ENCODE results near the gene CAMK1D. TPM values are rescaled to one million over a fixed set of nuclear protein-coding genes. Genes with fewer than 3 reads are reported as not detected.

Gene CAMK1D
- total RNA-seq, 1 donor from 2014 or later: 7.4 TPM

- no peak overlapping the region for H3K27ac Mint-ChIP-seq
- peaks cover 2% of the 10 kb centered on the region for H3K27me3 Mint-ChIP-seq (ENCODE audit: insufficient read depth)
- H3K4me3 Mint-ChIP-seq: no peak overlapping the region
- no peak for DNase-seq (ENCODE audit: low spot score)
- H3K36me3 Mint-ChIP-seq (ENCODE audit: low read depth): no peaks in the 10 kb centered on the region
- H3K4me1 Mint-ChIP-seq (ENCODE audit: low read depth): peaks cover 9% of the 10 kb centered on the region
- H3K9me3 Mint-ChIP-seq: no peaks in the 10 kb centered on the region
- intact Hi-C loops (cut with micrococcal nuclease): no loop called here
These were observed 265.0 kb downstream of the CAMK1D start for GRCh38 chr10:12614177-12614995.

DNA sequence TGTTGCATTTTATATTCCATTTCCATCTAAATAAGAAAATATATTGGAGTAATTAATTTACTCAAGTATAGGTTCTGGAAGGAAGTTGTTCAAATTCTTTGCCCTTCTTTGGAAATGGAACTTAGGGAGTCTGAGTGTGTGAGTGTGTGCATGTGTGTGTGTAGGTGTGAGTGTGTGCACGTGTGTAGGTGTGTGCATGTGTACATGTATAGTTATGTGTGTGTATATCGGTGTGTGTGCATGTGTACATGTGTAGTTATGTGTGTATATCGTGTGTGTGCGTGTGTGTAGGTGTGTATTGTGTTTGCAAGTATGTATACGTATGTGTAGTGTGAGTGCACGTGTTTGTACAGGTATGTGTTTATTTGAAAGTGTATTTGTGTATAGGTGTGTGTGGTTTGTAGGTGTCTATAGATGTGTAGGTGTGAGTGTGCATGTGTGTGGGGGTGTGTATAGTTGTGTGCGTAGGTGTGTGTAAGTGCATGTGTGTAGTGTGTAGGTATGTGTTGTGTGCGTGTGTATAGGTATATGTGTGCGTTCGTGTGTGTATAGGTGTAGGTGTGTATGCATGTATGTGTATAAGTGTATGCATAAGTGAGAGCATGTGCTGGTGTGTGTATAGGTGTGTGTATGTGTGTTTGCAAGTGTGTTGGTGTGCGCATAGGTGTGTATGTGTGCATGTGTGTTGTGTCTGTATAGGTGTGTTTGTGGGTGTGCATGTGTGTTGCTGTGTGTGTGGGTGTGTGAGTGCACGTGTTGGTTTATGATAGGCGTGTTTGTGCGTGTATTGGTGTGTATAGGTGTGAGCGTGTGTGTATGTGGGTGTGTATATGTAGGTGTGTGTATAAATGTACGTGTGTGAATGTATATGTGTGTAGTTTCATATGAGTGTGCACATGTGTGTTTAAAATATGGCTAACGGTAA lies 266.2 kb downstream of the CAMK1D start:
- H3K36me3 Mint-ChIP-seq (ENCODE audit: low read depth): no peaks in the 10 kb centered on the region
- no peaks in the 10 kb centered on the region for H3K9me3 Mint-ChIP-seq
- no peak overlapping the region for H3K27ac Mint-ChIP-seq
- peaks cover 2% of the 10 kb centered on the region for H3K27me3 Mint-ChIP-seq (ENCODE audit: insufficient read depth)
- no peak for DNase-seq (ENCODE audit: low spot score)
- H3K4me1 Mint-ChIP-seq (ENCODE audit: low read depth): no peaks in the 10 kb centered on the region
- intact Hi-C loops (cut with micrococcal nuclease): no loop called here
- no peak overlapping the region for H3K4me3 Mint-ChIP-seq

GRCh38 chr10:12617191-12618175 lies 268.1 kb downstream of the CAMK1D start:
- Mint-ChIP-seq H3K36me3 (ENCODE audit: low read depth) (peaks cover 2% of the 10 kb centered on the region), H3K4me1 (ENCODE audit: low read depth) (no peaks in the 10 kb centered on the region), H3K4me3 (no peak overlapping the region), H3K27me3 (ENCODE audit: insufficient read depth) (peaks cover 3% of the 10 kb centered on the region), H3K9me3 (no peaks in the 10 kb centered on the region), H3K27ac (no peak overlapping the region)
- intact Hi-C loops (cut with micrococcal nuclease): no loop called here
- no peak for DNase-seq (ENCODE audit: low spot score)

GRCh38 chr10:12622016-12622415 lies 272.7 kb downstream of the CAMK1D start:
- DNase-seq (ENCODE audit: low spot score): no peak
- Mint-ChIP-seq H3K36me3 (ENCODE audit: low read depth) (peaks cover 2% of the 10 kb centered on the region), H3K27me3 (ENCODE audit: insufficient read depth) (peaks cover 3% of the 10 kb centered on the region), H3K4me1 (ENCODE audit: low read depth) (no peaks in the 10 kb centered on the region), H3K9me3 (no peaks in the 10 kb centered on the region), H3K27ac (no peak overlapping the region), H3K4me3 (no peak overlapping the region)
- intact Hi-C loops (cut with micrococcal nuclease): no loop called here

DNA sequence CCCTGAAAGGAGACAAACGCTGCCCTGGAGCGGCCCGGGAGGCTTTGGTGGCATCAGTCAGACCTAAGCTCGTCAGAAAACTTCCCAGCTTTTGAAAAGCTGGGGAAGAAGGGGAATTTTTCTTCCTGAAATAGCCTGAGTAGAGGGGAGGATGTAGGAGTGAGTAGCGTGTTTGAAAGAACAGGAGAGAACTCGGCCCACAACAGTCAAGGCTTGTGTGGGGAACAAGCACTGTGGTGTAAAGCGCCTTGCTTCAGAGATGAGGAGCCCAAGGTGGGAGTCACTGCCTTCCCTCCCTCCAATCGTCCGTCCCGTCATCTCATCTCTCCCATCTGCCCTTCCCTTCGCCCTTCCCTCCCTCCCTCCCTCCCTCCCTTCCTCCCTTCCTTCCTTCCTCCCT lies 273.3 kb downstream of the CAMK1D start:
- DNase-seq (ENCODE audit: low spot score): no peak
- intact Hi-C loops (cut with micrococcal nuclease): no loop called here
- no peaks in the 10 kb centered on the region for H3K9me3 Mint-ChIP-seq

GRCh38 chr10:12625393-12626023 lies 276.2 kb downstream of the CAMK1D start:
- no peak overlapping the region for H3K4me3 Mint-ChIP-seq
- no peak for DNase-seq (ENCODE audit: low spot score)
- no peak overlapping the region for H3K27ac Mint-ChIP-seq
- peaks cover 19% of the 10 kb centered on the region for H3K4me1 Mint-ChIP-seq (ENCODE audit: low read depth)
- H3K27me3 Mint-ChIP-seq (ENCODE audit: insufficient read depth): peaks cover 2% of the 10 kb centered on the region
- intact Hi-C loops (cut with micrococcal nuclease): no loop called here
- no peaks in the 10 kb centered on the region for H3K9me3 Mint-ChIP-seq
- peaks cover 6% of the 10 kb centered on the region for H3K36me3 Mint-ChIP-seq (ENCODE audit: low read depth)

More for the DNA sequence above, 273.3 kb downstream of the CAMK1D start:
- Mint-ChIP-seq H3K4me1 (ENCODE audit: low read depth) (no peaks in the 10 kb centered on the region), H3K4me3 (no peak overlapping the region), H3K27me3 (ENCODE audit: insufficient read depth) (peaks cover 3% of the 10 kb centered on the region), H3K27ac (no peak overlapping the region), H3K36me3 (ENCODE audit: low read depth) (peaks cover 2% of the 10 kb centered on the region)

DNA sequence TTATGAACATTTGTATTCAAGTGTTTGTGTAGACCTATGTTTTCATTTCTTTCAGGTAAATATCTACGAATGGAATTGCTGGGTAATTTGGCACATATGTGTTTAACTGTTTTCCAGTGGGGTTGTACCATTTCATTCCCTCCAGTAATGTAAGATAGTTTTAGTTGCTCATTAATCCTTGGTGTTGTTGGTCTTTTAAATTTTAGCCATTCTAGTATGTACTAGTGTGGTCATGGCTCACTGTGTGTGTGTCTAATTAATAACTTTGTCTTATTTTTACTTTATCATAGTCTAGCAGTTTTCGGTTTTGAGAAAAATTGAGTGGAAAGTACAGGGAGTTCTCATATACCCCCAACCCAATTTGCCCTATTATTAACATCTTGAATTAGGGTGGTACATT lies 278.8 kb downstream of the CAMK1D start:
- no peaks in the 10 kb centered on the region for H3K27me3 Mint-ChIP-seq (ENCODE audit: insufficient read depth)
- H3K36me3 Mint-ChIP-seq (ENCODE audit: low read depth): peaks cover 7% of the 10 kb centered on the region
- H3K4me1 Mint-ChIP-seq (ENCODE audit: low read depth): peaks cover 32% of the 10 kb centered on the region
- no peak for DNase-seq (ENCODE audit: low spot score)
- no peak overlapping the region for H3K27ac Mint-ChIP-seq
- H3K9me3 Mint-ChIP-seq: no peaks in the 10 kb centered on the region
- intact Hi-C loops (cut with micrococcal nuclease): no loop called here
- H3K4me3 Mint-ChIP-seq: no peak overlapping the region

GRCh38 chr10:12628964-12629766 lies 279.8 kb downstream of the CAMK1D start:
- H3K4me1 Mint-ChIP-seq (ENCODE audit: low read depth): peaks cover 37% of the 10 kb centered on the region
- intact Hi-C loops (cut with micrococcal nuclease): loop anchor here (1.0 kb wide), 1 partner anchor 9 kb away; no protein-coding TSS in a partner anchor
- H3K9me3 Mint-ChIP-seq: no peaks in the 10 kb centered on the region
- DNase-seq (ENCODE audit: low spot score): no peak
- H3K4me3 Mint-ChIP-seq: no peak overlapping the region
- H3K27me3 Mint-ChIP-seq (ENCODE audit: insufficient read depth): no peaks in the 10 kb centered on the region
- H3K27ac Mint-ChIP-seq: peak overlapping the region; percentile 10
- peaks cover 8% of the 10 kb centered on the region for H3K36me3 Mint-ChIP-seq (ENCODE audit: low read depth)

DNA sequence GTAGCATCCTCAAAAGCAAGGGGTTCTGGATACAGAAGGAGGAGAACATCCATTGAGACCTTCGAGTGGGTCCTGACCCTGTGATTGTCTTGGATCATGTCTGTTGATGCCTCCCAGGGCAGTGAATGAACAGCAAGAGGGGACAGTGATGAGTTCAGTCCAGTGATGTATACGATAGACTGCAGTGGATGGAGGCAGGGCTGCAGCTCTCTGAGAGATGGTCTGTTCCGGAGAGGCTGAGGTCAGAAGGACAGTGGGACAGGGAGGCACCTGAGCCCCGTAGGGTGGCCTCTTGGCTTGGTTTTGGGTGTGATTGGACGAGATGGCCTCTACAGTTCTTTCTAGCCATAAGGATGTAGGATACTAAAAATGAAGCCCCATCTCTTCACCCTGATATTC lies 280.4 kb downstream of the CAMK1D start:
- DNase-seq (ENCODE audit: low spot score): no peak
- no peak overlapping the region for H3K4me3 Mint-ChIP-seq
- H3K4me1 Mint-ChIP-seq (ENCODE audit: low read depth): peaks cover 43% of the 10 kb centered on the region
- no peaks in the 10 kb centered on the region for H3K27me3 Mint-ChIP-seq (ENCODE audit: insufficient read depth)
- peaks cover 8% of the 10 kb centered on the region for H3K36me3 Mint-ChIP-seq (ENCODE audit: low read depth)
- H3K27ac Mint-ChIP-seq: no peak overlapping the region
- H3K9me3 Mint-ChIP-seq: no peaks in the 10 kb centered on the region
- intact Hi-C loops (cut with micrococcal nuclease): loop anchor here (1.0 kb wide), 1 partner anchor 9 kb away; no protein-coding TSS in a partner anchor

DNA sequence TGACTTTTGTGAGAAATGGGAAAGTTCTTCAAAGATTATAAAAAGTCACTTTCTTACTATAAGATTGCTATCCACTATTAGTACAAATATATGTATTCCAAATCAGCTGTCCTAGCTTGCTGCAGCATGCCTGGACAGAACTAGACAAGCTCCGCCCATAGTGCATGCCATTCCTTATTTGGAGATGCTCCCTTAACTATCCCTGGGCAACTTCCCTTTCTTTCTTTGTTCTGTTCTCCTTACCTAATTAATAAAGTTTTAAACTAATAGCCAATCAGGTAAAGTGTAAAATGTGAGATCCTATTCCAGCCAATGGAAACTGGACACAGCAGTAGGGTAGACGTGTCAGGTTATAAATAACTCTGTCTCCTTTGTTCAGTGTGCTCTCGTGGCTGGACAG lies 281.9 kb downstream of the CAMK1D start:
- Mint-ChIP-seq H3K4me1 (ENCODE audit: low read depth) (peaks cover 57% of the 10 kb centered on the region), H3K36me3 (ENCODE audit: low read depth) (peaks cover 8% of the 10 kb centered on the region)
- intact Hi-C loops (cut with micrococcal nuclease): no loop called here

GRCh38 chr10:12631787-12632562 lies 282.6 kb downstream of the CAMK1D start:
- intact Hi-C loops (cut with micrococcal nuclease): no loop called here
- Mint-ChIP-seq H3K36me3 (ENCODE audit: low read depth) (peaks cover 8% of the 10 kb centered on the region), H3K9me3 (no peaks in the 10 kb centered on the region), H3K4me1 (ENCODE audit: low read depth) (peaks cover 65% of the 10 kb centered on the region), H3K4me3 (no peak overlapping the region), H3K27ac (peak overlapping the region; percentile 21), H3K27me3 (ENCODE audit: insufficient read depth) (no peaks in the 10 kb centered on the region)
- DNase-seq (ENCODE audit: low spot score): no peak

More for the DNA sequence above, 281.9 kb downstream of the CAMK1D start:
- Mint-ChIP-seq H3K9me3 (no peaks in the 10 kb centered on the region), H3K27ac (no peak overlapping the region), H3K4me3 (no peak overlapping the region), H3K27me3 (ENCODE audit: insufficient read depth) (no peaks in the 10 kb centered on the region)
- DNase-seq (ENCODE audit: low spot score): no peak

Data from activated T-helper 1 cell treated with anti-CD3 and anti-CD28 coated beads, Interleukin-12 subunit alpha, Interleukin-12 subunit beta, Interleukin-2, Interleukin-4 antibody, amounts not matched to agents 30 ng/mL and 10 ng/mL and 1 ng/mL, durations not matched to agents 14 hours and 24 hours and 36 hours (primary cell).